ENCODE measurements around the gene C4orf46. TPM values are rescaled to one million over a fixed set of nuclear protein-coding genes. Genes with fewer than 3 reads are reported as not detected.

Gene C4orf46
- total RNA-seq, 1 experiment from 2014 or later: 12.2 TPM

- no peaks in the 10 kb centered on the region for H3K36me3 ChIP-seq (ENCODE audit: control insufficient read depth, insufficient read depth, low read length)
- no peaks in the 10 kb centered on the region for H3K27me3 ChIP-seq (ENCODE audit: control insufficient read depth, insufficient read depth, low read length)
- no peak for ATAC-seq
- H3K4me1 ChIP-seq (ENCODE audit: control insufficient read depth, insufficient read depth, low read length): no peaks in the 10 kb centered on the region
- ChIA-PET CTCF (no interaction called here), POLR2A (no interaction called here)
- no peak overlapping the region for H3K4me3 ChIP-seq (ENCODE audit: low read depth in 2 of 2, low read length in 2 of 2)
- no peak for DNase-seq (ENCODE audit: low read depth, low spot score)
- in situ Hi-C loops (cut with HindIII; ENCODE audit: low pct_unique_long_range_greater_than_20kb, low sequenced_read_pairs): no loop called here
- no peak for TF ChIP-seq REST (IDR thresholded peaks at IDR 0.05; ENCODE audit: insufficient read depth in 1 of 2, low read depth in 2 of 2, low read length in 1 of 2)
- no peak for TF ChIP-seq SIN3A (IDR thresholded peaks at IDR 0.05; ENCODE audit: borderline replicate concordance, insufficient read depth, low read depth, low read length)
- TF ChIP-seq TCF7L2 (IDR thresholded peaks at IDR 0.05; ENCODE audit: low read depth, low read length): no peak
- TF ChIP-seq CTCF (IDR thresholded peaks at IDR 0.05): no peak
- no peak for TF ChIP-seq POLR2AphosphoS5 (IDR thresholded peaks at IDR 0.05; ENCODE audit: low read depth, low read length)
- no peak overlapping the region for H3K27ac ChIP-seq (ENCODE audit: low read length)
- no peaks in the 10 kb centered on the region for H3K9me3 ChIP-seq (ENCODE audit: control insufficient read depth, insufficient read depth, low read depth, low read length)
- intact Hi-C loops (cut with micrococcal nuclease; ENCODE audit: unreplicated experiment): no loop called here
- no TSS peak for BruUV-seq (replicated peaks)
Measured at GRCh38 chr4:158673633-158674032, 1.9 kb upstream of the C4orf46 start.

- Histone ChIP-seq H3K27ac (ENCODE audit: low read length) (peak within 1 kb of the TSS; percentile 86), H3K4me1 (ENCODE audit: control insufficient read depth, insufficient read depth, low read length) (no peaks in the 10 kb centered on the region), H3K36me3 (ENCODE audit: control insufficient read depth, insufficient read depth, low read length) (no peaks in the 10 kb centered on the region; the same call in 1 of the 2 replicates), H3K27me3 (ENCODE audit: control insufficient read depth, insufficient read depth, low read length) (no peaks in the 10 kb centered on the region), H3K4me3 (ENCODE audit: low read depth in 2 of 2, low read length in 2 of 2) (peak within 1 kb of the TSS; percentile 76 to 85), H3K9me3 (ENCODE audit: control insufficient read depth, insufficient read depth, low read depth, low read length) (no peaks in the 10 kb centered on the region)
- DNase-seq (ENCODE audit: low read depth, low spot score): peak; percentile 97
- TF ChIP-seq CTCF (IDR thresholded peaks at IDR 0.05) (peak; percentile 82), SIN3A (IDR thresholded peaks at IDR 0.05; ENCODE audit: borderline replicate concordance, insufficient read depth, low read depth, low read length) (peak; percentile 12; the same call in 1 of the 2 replicates), TCF7L2 (IDR thresholded peaks at IDR 0.05; ENCODE audit: low read depth, low read length) (no peak), POLR2AphosphoS5 (IDR thresholded peaks at IDR 0.05; ENCODE audit: low read depth, low read length) (peak; percentile 33; the same call in 1 of the 2 replicates), REST (IDR thresholded peaks at IDR 0.05; ENCODE audit: insufficient read depth in 1 of 2, low read depth in 2 of 2, low read length in 1 of 2) (0 out of 4 replicates have a peak, but pooled peaks of 1 of the 2 experiments have one; percentile 40)
- BruUV-seq (replicated peaks): TSS peak; percentile 83
- intact Hi-C loops (cut with micrococcal nuclease; ENCODE audit: unreplicated experiment) (no loop called here), in situ Hi-C loops (cut with HindIII; ENCODE audit: low pct_unique_long_range_greater_than_20kb, low sequenced_read_pairs) (no loop called here)
- ChIA-PET CTCF (no interaction called here), POLR2A (no interaction called here)
- peak; percentile 96 for ATAC-seq
Measured at GRCh38 chr4:158671915-158672806, 474 bp upstream of the C4orf46 start, which contains the start of gene ETFDH. TSS of gene ETFDH (plus strand) at chr4:158672296. CDS start at chr4:158672457, 161 bp downstream.

Data from Panc1 (cell line).